ENCODE measurements around the gene DBNDD2.

DNA sequence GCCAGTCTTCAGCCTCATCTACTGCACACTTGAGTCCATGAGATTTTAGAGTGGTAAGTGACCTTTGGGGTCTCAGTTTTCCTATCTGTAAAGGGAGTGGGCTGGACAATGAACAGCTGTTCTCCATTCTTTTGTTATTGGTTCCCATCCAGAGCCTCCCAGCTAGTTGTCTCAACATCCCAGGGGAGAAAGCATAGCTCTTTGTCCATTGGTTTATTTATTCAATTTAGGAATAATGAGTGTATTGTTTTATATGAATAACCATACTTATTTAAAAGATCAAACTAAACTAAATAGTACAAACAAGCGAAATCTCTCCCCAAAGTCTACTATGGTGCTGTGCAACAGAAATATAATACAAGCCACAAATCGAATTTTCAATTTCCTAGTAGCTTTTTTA, 21.5 kb downstream of the DBNDD2 start:
- TF ChIP-seq, protein P1, sequence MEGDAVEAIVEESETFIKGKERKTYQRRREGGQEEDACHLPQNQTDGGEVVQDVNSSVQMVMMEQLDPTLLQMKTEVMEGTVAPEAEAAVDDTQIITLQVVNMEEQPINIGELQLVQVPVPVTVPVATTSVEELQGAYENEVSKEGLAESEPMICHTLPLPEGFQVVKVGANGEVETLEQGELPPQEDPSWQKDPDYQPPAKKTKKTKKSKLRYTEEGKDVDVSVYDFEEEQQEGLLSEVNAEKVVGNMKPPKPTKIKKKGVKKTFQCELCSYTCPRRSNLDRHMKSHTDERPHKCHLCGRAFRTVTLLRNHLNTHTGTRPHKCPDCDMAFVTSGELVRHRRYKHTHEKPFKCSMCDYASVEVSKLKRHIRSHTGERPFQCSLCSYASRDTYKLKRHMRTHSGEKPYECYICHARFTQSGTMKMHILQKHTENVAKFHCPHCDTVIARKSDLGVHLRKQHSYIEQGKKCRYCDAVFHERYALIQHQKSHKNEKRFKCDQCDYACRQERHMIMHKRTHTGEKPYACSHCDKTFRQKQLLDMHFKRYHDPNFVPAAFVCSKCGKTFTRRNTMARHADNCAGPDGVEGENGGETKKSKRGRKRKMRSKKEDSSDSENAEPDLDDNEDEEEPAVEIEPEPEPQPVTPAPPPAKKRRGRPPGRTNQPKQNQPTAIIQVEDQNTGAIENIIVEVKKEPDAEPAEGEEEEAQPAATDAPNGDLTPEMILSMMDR (conservative IDR thresholded peaks at IDR 0.05; ENCODE audit: low read depth in 2 of 2): no peak
- TF ChIP-seq CREB1 (CRISPR knock-in tag; IDR thresholded peaks at IDR 0.05; ENCODE audit: low read depth): no peak
- TF ChIP-seq POLR2AphosphoS5 (IDR thresholded peaks at IDR 0.05; ENCODE audit: low read depth): no peak
- TF ChIP-seq JUNB (IDR thresholded peaks at IDR 0.05; ENCODE audit: unreplicated experiment): no peak
- TF ChIP-seq EZH2 (IDR thresholded peaks at IDR 0.05; ENCODE audit: low read depth, unreplicated experiment): no peak
- TF ChIP-seq, protein P2, sequence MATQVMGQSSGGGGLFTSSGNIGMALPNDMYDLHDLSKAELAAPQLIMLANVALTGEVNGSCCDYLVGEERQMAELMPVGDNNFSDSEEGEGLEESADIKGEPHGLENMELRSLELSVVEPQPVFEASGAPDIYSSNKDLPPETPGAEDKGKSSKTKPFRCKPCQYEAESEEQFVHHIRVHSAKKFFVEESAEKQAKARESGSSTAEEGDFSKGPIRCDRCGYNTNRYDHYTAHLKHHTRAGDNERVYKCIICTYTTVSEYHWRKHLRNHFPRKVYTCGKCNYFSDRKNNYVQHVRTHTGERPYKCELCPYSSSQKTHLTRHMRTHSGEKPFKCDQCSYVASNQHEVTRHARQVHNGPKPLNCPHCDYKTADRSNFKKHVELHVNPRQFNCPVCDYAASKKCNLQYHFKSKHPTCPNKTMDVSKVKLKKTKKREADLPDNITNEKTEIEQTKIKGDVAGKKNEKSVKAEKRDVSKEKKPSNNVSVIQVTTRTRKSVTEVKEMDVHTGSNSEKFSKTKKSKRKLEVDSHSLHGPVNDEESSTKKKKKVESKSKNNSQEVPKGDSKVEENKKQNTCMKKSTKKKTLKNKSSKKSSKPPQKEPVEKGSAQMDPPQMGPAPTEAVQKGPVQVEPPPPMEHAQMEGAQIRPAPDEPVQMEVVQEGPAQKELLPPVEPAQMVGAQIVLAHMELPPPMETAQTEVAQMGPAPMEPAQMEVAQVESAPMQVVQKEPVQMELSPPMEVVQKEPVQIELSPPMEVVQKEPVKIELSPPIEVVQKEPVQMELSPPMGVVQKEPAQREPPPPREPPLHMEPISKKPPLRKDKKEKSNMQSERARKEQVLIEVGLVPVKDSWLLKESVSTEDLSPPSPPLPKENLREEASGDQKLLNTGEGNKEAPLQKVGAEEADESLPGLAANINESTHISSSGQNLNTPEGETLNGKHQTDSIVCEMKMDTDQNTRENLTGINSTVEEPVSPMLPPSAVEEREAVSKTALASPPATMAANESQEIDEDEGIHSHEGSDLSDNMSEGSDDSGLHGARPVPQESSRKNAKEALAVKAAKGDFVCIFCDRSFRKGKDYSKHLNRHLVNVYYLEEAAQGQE (IDR thresholded peaks at IDR 0.05; ENCODE audit: unreplicated experiment): no peak
- TF ChIP-seq, protein P3, sequence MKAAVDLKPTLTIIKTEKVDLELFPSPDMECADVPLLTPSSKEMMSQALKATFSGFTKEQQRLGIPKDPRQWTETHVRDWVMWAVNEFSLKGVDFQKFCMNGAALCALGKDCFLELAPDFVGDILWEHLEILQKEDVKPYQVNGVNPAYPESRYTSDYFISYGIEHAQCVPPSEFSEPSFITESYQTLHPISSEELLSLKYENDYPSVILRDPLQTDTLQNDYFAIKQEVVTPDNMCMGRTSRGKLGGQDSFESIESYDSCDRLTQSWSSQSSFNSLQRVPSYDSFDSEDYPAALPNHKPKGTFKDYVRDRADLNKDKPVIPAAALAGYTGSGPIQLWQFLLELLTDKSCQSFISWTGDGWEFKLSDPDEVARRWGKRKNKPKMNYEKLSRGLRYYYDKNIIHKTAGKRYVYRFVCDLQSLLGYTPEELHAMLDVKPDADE (IDR thresholded peaks at IDR 0.05): no peak
- no peak for TF ChIP-seq EZH2phosphoT487 (IDR thresholded peaks at IDR 0.05; ENCODE audit: unreplicated experiment)
- TF ChIP-seq NANOG (IDR thresholded peaks at IDR 0.05; ENCODE audit: borderline replicate concordance): no peak

All from GM23338 (cell line).